HG02938 (cell line): Measurements from ENCODE around the gene ITPR2.
"Not testable (repeated sequence)": the region's sequence is repeated elsewhere in the genome, so short reads cannot be mapped to it uniquely, and the experiment has no call there.

Experiments
- ATAC-seq: cut with Tn5 transposase; IDR thresholded peaks from one replicate; pipeline ENCODE4 v1.9.1; 2021; ENCODE audit warnings: mild to moderate bottlenecking, moderate library complexity; ENCODE audit not compliant: unreplicated experiment

The ITPR2 gene

DNA sequence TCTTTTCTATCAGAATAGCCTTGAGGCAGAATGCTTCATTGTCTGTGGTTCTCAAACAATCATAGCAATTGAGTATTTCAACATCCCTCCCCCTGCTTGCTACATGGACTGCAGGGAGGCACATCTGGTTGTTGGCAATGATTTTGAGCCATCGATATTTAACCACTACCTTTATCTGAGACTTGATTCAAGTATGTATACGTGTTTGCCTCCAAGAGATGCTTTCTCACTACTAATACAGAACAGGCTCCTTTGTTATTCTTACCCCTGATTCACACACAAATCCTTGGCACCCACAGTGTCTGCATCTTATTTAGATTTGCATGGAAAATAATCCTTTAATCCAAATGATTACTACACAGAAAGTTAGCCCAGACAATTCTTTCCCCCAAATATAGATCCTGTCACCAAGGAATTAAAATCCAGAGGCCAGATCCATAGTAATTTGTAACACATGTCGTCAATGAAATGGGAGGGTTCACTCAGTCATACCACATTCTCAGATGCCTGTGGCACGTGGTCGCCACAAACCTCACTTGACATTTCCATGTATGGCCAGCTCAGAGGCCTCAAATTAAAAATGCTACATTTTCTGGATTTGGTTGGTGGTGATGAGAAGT, 199.3 kb downstream of the ITPR2 start:
- no peak for ATAC-seq

DNA sequence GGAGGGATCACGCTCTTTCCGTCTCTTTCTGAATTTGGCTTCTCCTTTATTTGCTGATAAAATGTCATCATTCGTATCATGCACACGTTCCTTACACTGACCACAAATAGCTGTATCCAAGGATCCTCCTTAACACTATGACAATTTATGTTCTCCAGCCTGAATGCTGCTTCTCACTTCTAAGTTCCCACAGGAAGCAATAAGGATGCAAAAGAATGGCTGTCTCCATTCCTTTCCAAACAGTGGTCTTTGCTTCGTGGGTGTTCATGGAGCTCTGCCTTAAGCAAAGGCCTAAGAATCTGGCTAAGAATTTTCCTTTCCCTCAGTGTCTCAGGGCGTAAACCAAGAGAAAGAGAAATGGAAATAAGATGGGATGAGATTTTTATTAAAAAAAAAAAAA, 200.2 kb downstream of the ITPR2 start:
- ATAC-seq, result no peak

DNA sequence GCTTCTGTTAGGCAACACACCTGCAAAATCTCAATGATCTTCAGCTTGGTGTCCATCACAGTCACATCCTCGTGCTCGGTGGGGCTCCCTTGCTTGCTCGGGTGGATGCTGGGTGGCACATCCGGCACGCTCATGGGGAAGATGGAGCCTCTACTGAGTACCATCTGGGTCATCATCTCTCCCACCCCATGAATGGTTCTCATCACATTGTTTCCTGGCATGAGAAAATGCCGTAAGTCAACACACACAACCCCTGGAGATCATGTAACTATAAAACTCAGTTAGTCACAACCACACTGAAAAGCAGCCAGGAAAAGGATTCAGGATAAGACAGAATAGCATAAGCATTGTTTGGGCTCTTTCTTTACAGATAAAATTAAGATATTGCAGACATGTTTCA, 201.1 kb downstream of the ITPR2 start:
- ATAC-seq, result no peak

DNA sequence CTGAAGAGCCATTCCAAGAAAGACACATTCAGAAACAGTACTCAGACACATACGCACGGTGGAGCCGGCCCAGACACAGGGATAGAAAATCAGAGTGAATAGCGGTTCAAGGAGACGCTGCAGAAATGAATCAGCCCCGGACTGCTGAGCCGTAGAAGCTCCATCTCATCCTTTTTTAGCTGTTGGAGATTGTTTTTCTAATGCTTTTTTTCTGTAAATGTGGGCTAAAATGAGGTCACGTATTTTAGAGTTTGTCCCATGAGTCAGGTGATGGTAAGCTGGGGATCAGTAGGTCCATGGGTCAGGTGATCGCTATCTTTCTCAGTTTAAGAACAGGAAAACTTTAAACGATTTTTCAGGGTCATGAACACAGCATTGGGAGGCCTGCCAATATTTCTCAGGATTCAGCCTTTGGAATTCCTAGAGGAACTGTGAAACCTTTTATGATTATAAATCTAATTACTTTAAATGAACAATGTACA, 202.4 kb downstream of the ITPR2 start:
- no peak for ATAC-seq

DNA sequence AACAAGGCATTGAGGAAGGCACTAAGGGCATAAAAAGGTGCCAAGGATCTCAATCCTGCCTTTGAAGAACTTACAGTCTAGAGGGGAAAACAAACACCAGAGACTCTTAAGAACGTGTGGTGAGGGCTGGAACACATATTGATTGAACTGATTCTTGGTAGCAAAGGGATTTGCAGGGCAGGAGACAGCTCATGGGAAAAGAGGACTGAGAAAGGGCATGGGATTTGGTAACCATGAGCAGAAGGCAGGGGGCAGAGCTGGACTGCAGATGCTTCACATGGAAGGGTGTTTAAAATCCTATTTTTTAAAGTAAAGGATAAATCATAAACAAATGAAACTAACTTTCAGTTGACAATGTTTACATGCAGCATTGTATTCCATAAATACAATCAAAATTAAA, 203.1 kb downstream of the ITPR2 start:
- no peak for ATAC-seq

DNA sequence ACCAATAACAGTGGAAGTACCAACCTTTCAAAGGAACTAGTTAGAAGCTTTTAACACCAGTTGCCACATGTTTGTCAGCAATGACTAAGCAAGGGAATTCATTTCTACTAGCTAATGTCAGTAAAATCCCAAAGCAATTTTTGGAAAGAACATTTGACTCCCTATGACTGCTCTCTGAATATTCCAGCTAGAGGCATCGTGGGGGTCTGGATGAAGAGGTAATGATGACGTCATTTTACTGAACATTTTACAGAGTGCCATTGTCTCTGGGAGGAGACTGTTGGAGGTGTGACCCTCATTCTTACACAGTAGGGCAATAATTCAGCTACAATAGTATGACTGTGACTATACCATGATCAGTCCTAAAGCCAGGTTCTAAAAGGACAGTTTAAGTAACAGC, 204.8 kb downstream of the ITPR2 start:
- ATAC-seq, result no peak

DNA sequence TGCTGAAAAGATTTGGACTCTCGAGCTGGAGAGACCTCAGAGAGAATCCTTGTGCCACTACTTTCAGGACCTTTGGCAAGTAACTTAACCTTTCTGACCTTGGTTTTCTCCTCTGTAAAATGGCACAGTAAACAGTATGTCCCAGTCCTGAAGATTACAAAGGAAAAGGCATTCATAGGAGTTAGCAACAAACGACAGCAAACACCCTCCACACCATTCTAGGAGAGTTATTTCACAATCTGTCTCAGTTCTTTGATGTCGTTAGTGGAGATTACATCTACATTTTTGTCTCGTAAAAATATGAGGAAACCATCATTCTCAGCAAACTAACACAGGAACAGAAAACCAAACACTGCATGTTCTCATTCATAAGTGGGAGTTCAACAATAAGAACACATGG, 205.7 kb downstream of the ITPR2 start:
- no peak for ATAC-seq

DNA sequence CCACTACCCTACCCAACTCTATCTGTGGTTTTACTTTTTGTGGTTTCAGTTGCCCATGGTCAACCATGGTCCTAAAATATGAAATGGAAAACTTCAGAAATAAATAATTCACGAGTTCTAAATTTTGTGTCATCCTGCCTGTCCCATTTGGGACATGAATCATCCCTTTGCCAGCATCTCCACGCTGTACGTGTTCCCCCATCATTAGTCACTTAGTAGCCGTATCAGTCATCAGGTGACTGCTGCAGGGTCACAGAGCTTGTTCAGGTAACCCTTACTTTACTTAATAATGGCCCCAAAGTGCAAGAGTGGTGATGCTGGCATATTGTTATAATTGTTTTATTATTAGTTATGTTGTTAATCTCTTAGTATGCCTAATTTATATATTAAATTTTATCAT, 209.9 kb downstream of the ITPR2 start:
- ATAC-seq, result no peak

DNA sequence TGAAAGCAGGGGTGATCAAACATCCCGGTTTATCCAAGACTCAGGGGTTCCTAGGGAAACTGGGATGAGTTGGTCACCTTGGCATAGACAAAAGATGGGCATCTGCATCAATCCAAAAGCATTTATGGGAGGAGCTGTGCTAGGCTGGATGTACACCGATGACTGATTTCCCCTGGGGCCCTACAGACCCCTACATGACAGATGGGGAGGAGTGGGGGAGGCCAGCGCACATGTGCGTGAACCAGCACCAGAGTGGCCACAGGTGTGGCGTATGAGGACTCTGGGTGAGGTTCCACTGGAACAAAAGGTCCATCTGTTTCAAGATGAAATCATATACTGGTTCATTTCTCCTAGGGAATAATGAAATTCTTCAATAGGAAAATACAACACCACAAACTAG, 210.4 kb downstream of the ITPR2 start:
- ATAC-seq, result no peak

DNA sequence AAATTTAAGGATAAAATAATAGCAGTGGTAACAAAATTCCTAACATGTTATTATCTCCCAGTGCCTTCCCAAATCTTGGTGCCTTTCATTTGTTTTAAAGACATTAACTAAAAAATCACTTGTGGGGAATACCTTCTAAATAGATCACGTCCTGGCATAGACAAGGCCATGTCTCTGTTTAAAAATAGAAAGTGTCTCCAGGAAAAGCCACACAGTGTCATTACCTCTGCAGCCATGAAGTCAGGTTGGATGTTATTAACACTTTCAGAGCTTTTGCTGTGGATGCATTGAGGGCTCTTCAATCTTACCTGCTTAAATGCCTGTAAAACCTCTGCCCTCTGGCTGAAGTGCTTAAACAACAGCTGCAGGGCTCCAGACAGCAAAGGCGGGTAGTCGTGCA, 211.1 kb downstream of the ITPR2 start:
- ATAC-seq, result no peak

DNA sequence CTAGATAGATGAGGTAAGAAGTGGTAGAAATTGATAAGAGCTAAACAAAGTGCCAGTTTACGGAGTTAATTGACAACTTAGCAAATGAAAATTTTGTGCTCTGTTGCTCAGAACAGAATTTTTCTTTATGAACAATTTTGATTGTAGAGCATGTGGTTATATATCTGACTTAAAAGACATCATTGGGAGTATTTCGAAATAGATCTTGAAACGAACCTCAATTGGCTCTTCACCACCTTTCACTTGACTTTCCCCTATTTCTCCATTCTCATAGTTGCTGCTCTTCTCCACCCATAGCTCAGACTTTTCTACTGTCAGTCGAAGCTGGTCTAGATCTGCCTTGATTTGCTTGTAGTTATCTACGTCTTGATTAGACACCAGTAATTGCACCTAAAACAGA, 212.1 kb downstream of the ITPR2 start:
- no peak for ATAC-seq

DNA sequence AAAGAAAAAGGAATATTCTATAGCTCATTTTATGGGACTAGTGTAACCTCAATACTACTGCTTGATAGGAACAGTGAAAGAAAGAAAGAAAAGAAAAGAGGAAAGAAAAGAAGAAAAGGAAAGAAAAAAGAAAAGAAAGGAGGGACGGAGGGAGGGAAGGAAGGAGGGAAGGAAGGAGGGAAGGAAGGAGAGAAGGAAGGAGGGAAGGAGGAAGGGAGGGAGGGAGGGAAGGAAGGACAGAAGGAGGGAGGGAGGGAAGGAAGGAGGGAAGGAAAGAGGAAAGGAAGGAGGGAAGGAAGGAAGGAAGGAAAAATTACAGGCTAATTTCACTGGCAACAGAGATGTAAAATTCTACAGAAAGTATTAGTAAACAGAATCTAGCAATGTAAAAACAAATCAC, 215.5 kb downstream of the ITPR2 start:
- ATAC-seq, result no peak

DNA sequence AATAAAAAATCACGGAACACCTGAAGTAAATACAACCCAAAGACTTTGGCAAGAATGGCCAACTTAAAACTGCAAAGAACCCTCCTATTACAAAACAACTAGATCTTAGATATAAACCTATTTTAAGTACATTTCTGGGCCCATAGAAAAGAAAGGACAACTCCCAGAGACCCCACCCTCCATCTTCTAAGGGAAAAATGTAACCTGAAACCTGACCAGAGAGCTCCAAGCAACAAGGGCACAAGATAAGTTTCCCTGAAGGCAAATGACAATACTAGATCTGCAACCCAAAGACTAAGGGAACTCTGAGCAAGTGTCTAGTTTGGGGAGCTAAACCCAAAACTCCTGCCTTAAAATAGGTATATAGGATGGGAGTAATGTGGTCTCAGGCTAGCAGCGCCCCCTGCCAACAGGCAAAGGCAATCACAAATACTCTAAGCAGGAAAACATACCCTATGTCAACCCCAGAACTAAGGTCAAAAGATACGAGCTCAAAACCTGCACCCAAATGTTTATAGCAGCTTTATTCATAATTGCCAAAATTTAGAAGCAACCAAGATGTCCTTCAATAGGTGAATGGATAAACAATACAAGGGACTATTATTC, 218.9 kb downstream of the ITPR2 start:
- ATAC-seq, result no peak

DNA sequence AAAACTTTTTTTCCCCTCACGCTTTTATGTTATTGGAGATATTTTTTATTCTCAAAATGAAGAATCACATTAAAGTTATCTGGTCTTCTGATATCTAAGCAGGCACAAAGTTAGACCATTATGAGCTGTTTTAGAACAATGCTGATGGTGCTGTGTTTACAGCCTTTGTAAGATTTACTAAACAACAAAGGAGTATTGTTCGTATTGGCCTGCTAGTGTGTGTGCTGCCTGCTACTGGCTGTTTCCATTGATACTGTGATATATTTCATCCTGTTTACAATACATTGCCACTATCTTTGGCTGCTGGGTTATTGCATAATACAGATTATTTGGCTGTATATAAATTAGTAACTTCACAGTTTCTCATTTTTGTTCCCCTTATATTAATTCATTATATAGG, 220.8 kb downstream of the ITPR2 start:
- ATAC-seq, result no peak

DNA sequence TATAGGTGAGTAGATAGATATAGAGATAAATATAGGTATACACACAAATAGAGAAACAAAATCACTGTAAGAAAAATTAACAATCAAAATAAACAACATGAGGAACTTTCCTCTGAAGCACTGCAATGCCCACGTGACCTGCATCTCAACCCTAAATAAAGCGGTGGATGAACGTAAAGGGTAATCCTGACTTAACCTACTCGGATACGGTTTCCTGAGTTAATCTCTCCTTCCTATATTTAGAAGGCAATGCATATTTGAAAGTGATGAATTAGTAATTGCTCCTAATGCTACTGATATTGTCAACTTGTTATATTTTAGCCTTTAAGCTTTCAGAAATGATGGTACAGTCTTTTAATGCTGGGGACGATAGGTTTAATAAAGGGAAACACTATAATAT, 221.4 kb downstream of the ITPR2 start:
- no peak for ATAC-seq

DNA sequence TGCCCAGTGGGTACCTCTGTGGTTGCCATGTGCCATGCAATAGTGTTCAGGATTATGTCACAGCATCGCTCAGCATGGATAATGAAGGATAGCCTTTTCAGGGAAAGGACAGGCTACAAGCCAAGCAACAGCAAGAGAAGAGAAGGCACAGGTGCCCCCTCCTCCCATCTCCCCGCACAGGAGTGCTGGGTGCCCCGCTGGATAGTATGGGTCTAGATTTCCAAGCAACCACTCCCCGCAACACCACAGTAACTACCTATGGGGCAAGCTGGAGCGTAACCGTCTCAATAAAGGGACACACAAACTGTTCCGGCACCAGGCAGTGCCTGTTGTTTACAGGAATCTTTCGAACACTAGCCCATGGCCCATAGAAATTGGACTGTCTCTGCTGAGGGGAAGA, 222.2 kb downstream of the ITPR2 start:
- ATAC-seq, result no peak

DNA sequence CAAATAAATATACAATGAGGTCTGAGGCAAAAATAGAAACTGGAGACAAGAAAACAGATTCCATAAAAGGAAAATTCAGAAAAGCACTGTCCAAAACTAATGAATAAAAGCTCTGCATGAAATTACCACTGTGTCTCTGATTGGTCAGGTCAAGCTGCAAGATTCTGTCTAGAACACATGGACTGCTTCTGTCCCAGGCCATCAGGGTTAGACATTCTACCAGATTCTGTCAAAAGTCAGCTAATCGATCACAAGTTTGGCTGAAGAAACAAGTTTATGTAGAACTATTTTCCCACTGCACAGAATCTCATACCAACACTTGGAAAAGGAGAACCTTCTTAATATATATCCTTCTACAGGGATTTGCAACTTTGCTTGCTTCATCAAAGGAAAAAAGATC, 223.0 kb downstream of the ITPR2 start:
- ATAC-seq, result no peak

DNA sequence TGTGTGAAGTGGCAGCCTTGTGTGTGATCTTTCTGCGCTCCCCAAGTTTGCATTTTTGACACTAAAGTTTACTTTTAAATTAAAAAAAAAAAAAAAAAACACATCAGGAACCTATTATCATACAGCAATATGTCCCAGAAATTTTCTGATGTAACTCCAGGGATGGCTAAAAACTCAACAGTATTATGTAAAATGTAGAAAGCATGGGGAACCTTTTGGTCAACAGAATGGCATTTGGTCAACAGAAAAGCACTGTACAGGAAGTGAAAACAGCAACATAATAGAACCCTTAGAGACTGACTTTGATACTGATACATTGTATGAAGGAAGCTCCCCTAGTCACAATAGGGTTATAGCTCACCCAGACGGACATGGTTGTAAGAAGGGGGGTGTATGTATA, 224.3 kb downstream of the ITPR2 start:
- ATAC-seq, result no peak

DNA sequence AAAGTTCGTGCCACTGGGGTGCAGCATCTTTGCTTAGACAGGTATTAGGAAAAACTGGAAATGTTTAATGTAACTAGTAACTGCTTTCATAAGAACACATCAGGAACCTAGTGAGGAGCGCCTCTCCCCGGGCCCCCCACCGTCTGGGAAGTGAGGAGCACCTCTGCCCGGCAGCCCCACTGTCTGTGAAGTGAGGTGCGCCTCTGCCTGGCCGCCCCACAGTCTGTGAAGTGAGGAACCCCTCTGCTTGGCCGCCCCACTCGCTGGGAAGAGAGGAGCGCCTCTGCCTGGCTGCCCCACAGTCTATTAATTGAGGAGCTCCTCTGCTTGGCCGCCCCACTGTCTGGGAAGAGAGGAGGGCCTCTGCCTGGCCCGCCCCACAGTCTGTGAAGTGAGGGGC, 224.7 kb downstream of the ITPR2 start:
- ATAC-seq, result no peak

DNA sequence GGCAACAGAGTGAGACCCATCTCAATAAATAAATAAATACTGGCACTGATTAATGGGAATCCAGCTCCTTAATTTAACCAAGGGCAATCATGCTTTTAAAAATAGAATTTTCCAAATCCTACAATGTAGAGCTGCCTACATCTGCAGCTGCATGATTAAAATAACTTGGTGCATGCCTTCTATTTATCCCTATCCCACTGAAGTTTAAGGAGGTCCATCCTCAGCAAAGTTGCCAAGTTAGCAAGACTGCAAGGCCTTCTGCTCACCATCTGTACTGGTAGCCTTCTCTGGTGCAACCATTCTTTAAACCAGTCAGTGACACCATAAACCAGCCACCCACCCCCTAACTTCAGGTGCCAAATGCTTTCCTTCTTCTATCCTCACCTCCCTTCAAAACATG, 226.1 kb downstream of the ITPR2 start:
- no peak for ATAC-seq

DNA sequence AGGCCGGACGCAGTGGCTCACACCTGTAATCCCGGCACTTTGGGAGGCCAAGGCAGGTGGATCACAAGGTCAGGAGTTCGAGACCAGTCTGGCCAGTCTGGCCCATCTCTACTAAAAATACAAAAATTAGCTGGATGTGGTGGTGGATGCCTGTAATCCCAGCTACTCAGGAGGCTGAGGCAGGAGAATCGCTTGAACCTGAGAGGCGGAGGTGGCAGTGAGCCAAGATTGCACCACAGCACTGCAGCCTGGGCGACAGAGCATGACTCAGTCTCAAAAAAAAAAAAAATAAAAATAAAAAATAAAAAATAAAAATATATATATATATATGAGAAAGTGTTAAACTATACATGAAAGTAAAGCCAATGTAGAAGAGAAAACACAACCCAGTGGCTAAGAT, 228.2 kb downstream of the ITPR2 start:
- not testable (repeated sequence) for ATAC-seq

DNA sequence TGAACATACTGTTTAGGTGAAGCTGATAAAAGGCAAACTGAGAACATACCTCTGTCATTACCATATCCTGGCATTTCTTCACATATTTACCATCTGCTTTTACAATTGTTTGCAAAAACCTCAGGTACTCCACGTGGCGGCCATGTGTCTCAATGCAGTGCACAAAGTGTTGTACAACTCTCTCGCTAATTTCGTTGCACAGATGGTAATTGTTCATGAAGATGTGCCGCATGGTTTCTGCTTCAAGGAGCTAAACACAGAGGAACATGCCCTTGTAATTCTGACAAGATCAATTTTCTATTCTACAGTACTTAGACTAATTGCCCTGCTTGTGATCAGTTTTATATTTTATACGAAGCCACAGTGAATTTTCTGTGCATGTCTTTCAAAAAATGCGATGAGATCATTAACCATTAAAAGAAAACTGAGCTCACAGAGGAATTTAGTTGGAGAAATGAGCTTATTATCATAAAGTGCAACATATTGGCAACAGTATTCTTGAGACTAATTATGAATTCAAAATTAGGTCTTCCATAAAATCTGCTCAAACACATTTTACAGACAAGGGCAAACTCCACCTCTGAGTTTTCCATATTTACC, 233.8 kb downstream of the ITPR2 start:
- ATAC-seq, result no peak

DNA sequence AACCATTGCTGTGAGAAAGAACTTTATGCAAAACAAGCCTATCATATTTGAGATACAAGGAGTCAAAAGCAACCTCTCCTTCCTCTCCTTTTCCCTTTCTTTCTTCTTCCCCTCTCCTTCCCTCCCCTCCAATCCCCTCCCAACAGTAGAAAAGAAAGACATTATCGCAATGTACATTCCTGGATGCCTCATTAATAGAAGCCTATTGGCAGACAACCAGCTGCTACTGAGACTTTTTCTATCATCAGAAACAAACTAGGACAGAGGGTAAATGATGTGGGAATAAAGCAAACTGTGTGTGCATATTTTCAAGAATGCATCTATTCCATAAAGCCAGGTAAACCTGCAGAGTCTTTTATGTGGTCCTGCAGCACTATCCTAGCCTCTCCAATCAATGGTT, 237.2 kb downstream of the ITPR2 start:
- ATAC-seq, result no peak
